HL-60 (cell line): ENCODE results near the gene MACC1.

ENCODE experiments used
- CTCF ChIP-seq: IDR thresholded peaks from one replicate; pipeline ENCODE4 v1.5.1; 2011; ENCODE audit warnings: low read length, control low read depth, inconsistent platforms; ENCODE audit not compliant: insufficient read depth
- POLR2AphosphoS5 ChIP-seq: IDR thresholded peaks from 2 replicates; pipeline ENCODE4 v1.6.1; 2012; ENCODE audit warnings: low read depth

DNA sequence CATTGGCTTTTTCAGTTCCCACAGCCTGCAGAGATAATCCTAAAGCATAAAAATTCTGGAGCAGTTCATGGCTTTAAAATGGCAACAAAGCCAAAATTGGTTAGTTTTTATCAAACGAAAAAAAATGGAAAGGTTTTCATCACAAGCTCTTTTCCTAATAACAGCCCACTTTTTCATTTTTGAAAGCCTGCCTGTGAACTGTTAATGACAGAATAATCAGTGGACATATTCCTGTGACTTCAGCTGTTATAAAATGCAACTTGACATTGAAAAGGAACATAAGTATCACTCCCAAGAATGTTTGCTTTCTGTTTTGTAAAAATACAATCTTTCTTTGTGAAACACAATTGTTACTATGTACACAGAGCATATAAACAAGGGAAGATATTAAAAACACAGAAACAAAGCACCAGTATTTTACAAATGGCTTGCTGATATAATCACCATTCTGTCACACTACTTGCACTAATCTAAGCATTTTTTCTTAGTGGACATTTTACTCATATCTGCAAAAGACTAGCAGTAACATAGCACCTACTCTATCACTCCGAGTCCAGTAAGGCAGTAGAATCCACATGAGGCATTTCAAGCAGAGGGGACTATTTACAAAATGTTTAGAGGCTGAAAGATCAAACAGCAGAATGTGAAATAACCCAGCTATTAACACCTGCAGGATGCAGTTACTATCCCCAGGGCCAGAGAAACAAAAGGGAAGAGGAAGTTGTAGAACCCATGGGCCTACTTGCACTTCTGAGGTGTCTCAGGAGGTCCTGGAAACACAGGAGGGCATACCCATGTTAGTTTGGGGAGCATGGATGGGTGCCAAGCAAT, 26.4 kb downstream of the MACC1 start:
- no peak for TF ChIP-seq CTCF
- TF ChIP-seq POLR2AphosphoS5: no peak
